Naive thymus-derived CD4-positive, alpha-beta T cell (primary cell): ENCODE data around the gene LRP1. TPM values are rescaled to one million over a fixed set of nuclear protein-coding genes. Genes with fewer than 3 reads are reported as not detected.

Experiments
- ATAC-seq: fragments of 150-1000 bp; cut with Tn5 transposase; 2 replicates; pipeline ENCODE4 v1.10.0; 2021; ENCODE audit warnings: mild to moderate bottlenecking, moderate library complexity
- CTCF ChIA-PET: fragments of 350-600 bp; sonication (Branson Sonifier 250); formaldehyde crosslinking; loops from one replicate; lab custom pipeline; 2021; ENCODE audit warnings: antibody characterized with exemption; lab: Charles Lee
- POLR2A ChIA-PET: fragments of 350-600 bp; sonication (Branson Sonifier 250); formaldehyde crosslinking; loops from one replicate; lab custom pipeline; 2021; ENCODE audit warnings: antibody characterized with exemption, inconsistent platforms; lab: Charles Lee
- DNase-seq, 9 donors: peaks; one replicate each; pipeline versions ENCODE4 v3.0.0 to v3.0.0-alpha.2; 2020 to 2022; ENCODE audit warnings: mixed read lengths in 1 of 9
- H3K27ac ChIP-seq: one replicate; pipeline ENCODE4 v1.7.0; 2013; ENCODE audit warnings: mild to moderate bottlenecking, low read depth, low read length, moderate library complexity
- H3K27me3 ChIP-seq, 2 donors: one replicate each; pipeline ENCODE4 v1.7.0; 2013; ENCODE audit warnings: low read length in 2 of 2, mild to moderate bottlenecking in 2 of 2, moderate library complexity in 2 of 2; ENCODE audit not compliant: control insufficient read depth in 2 of 2, insufficient read depth in 2 of 2
- H3K36me3 ChIP-seq, 3 experiments: 1 replicate in 2 of 3; 2 replicates in 1 of 3; pipeline ENCODE4 v1.7.0; 2013; ENCODE audit warnings: low read length in 3 of 3, mild to moderate bottlenecking in 3 of 3, moderate library complexity in 1 of 3; ENCODE audit not compliant: insufficient read depth in 3 of 3, control insufficient read depth in 2 of 3
- H3K4me1 ChIP-seq, 2 donors: one replicate each; pipeline ENCODE4 v1.7.0; 2013; ENCODE audit warnings: low read length in 2 of 2, mild to moderate bottlenecking in 2 of 2, moderate library complexity in 1 of 2; ENCODE audit not compliant: control insufficient read depth in 2 of 2, insufficient read depth in 2 of 2
- H3K4me3 ChIP-seq: 2 replicates; pipeline ENCODE4 v1.7.0; 2013; ENCODE audit warnings: mild to moderate bottlenecking, low read length
- H3K9me3 ChIP-seq, 3 experiments: 1 replicate in 2 of 3; 2 replicates in 1 of 3; pipeline ENCODE4 v1.7.0; 2013; ENCODE audit warnings: low read length in 3 of 3; ENCODE audit not compliant: control insufficient read depth in 2 of 3
- H3K27ac Mint-ChIP-seq, 9 donors: one replicate each; pipeline ENCODE4 v1.8.0; 2020 to 2022; ENCODE audit warnings: mixed read lengths in 9 of 9, mild to moderate bottlenecking in 8 of 9, moderate library complexity in 5 of 9, inconsistent platforms in 2 of 9
- H3K27me3 Mint-ChIP-seq, 5 donors: one replicate each; pipeline ENCODE4 v1.8.0; 2021 to 2022; ENCODE audit warnings: mixed read lengths in 5 of 5, mild to moderate bottlenecking in 1 of 5
- H3K36me3 Mint-ChIP-seq, 5 donors: one replicate each; pipeline ENCODE4 v1.8.0; 2020 to 2022; ENCODE audit warnings: mixed read lengths in 5 of 5, mild to moderate bottlenecking in 3 of 5, inconsistent platforms in 1 of 5
- H3K4me1 Mint-ChIP-seq, 7 donors: one replicate each; pipeline ENCODE4 v1.8.0; 2020 to 2022; ENCODE audit warnings: mixed read lengths in 7 of 7, mild to moderate bottlenecking in 3 of 7, inconsistent platforms in 1 of 7
- H3K4me3 Mint-ChIP-seq, 10 donors: one replicate each; pipeline ENCODE4 v1.8.0; 2020 to 2022; ENCODE audit warnings: mild to moderate bottlenecking in 10 of 10, mixed read lengths in 10 of 10, moderate library complexity in 6 of 10, inconsistent platforms in 2 of 10
- H3K9me3 Mint-ChIP-seq, 11 donors: one replicate each; pipeline ENCODE4 v1.8.0; 2020 to 2022; ENCODE audit warnings: mixed read lengths in 11 of 11, mild to moderate bottlenecking in 4 of 11, inconsistent platforms in 1 of 11, moderate library complexity in 1 of 11
- intact Hi-C, 2 donors: fragments of 100-400 bp; cut with micrococcal nuclease; formaldehyde crosslinking; loops; one replicate each; pipeline ENCODE4 v1.15.1; 2023
- polyA plus RNA-seq, 2 donors: library from polyadenylated mRNA; unstranded; fragments of 300-500 nt; fragmentation: Illumina TruSeq; gene quantifications; one replicate each; pipeline ENCODE4 v1.2.3, GENCODE V29; 2021
- total RNA-seq, 6 experiments: library from RNA in 5 of 6; stranded (reverse) in 5 of 6; gene quantifications; 1 replicate in 5 of 6; 2 replicates in 1 of 6; pipeline ENCODE4 v1.2.3 and lab custom pipeline; 2021 to 2026

Gene LRP1
- total and polyA plus RNA-seq, 7 experiments from 2014 or later: 0.58 to 119 (median 10.5) TPM

DNA sequence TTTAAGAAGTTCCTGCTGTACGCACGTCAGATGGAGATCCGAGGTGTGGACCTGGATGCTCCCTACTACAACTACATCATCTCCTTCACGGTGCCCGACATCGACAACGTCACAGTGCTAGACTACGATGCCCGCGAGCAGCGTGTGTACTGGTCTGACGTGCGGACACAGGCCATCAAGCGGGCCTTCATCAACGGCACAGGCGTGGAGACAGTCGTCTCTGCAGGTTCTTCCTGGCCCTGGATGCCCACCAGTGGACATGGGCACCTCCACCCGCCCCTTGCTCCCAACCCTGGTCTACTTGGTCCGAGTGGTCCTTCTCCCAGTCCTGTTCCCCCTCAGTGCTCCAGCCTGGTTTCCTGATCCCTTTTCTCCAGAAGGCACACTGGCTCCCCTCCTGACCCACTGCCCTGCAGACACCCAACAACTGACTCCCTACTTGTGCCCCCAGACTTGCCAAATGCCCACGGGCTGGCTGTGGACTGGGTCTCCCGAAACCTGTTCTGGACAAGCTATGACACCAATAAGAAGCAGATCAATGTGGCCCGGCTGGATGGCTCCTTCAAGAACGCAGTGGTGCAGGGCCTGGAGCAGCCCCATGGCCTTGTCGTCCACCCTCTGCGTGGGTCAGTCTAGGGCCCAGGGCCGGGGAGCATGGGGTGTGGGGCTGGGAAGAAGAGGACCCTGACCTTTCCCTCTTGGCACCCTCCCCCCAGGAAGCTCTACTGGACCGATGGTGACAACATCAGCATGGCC is 51.2 kb downstream of the LRP1 start:
- POLR2A ChIA-PET: no interaction called here
- Mint-ChIP-seq H3K36me3 (peaks cover 0 to 9% (median 0%) of the 10 kb centered on the region in 5 donors), H3K4me1 (peaks cover 2 to 10% (median 6%) of the 10 kb centered on the region in 7 donors), H3K27ac (no peak overlapping the region), H3K27me3 (peaks cover 0 to 2% (median 0%) of the 10 kb centered on the region in 5 donors), H3K9me3 (no peaks in the 10 kb centered on the region), H3K4me3 (no peak overlapping the region)
- Histone ChIP-seq H3K4me3 (no peak overlapping the region), H3K4me1 (no peaks in the 10 kb centered on the region), H3K36me3 (no peaks in the 10 kb centered on the region), H3K27ac (no peak overlapping the region), H3K9me3 (no peaks in the 10 kb centered on the region), H3K27me3 (no peaks in the 10 kb centered on the region)
- intact Hi-C loops: loop anchor here in 1 of 2 donors (10.0 kb wide), 1 partner anchor 425 kb away; the partner anchor contains the start of gene PRIM1
- ATAC-seq (no peak), DNase-seq (no peak)
- CTCF ChIA-PET: interaction anchor here (1.1 to 8.3 kb wide), 2 partner anchors 56 to 110 kb away, joined by 3 to 162 read pairs; partner anchors contain the start of gene LRP1

- Mint-ChIP-seq H3K4me1 (peaks cover 2 to 10% (median 6%) of the 10 kb centered on the region in 7 donors), H3K36me3 (peaks cover 0 to 9% (median 0%) of the 10 kb centered on the region in 5 donors), H3K27me3 (peaks cover 0 to 2% (median 0%) of the 10 kb centered on the region in 5 donors), H3K27ac (no peak overlapping the region), H3K4me3 (no peak overlapping the region), H3K9me3 (no peaks in the 10 kb centered on the region)
- ChIA-PET CTCF (interaction anchor here (0.6 to 8.3 kb wide), 3 partner anchors 57 to 530 kb away, joined by 3 to 162 read pairs (median 4); partner anchors contain the start of gene LRP1), POLR2A (no interaction called here)
- H3K27me3 ChIP-seq: no peaks in the 10 kb centered on the region
- ATAC-seq (no peak), DNase-seq (no peak)
- no peaks in the 10 kb centered on the region for H3K36me3 ChIP-seq
- H3K9me3 ChIP-seq: no peaks in the 10 kb centered on the region
- no peak overlapping the region for H3K27ac ChIP-seq
- intact Hi-C loops: loop anchor here in 1 of 2 donors (10.0 kb wide), 1 partner anchor 426 kb away; the partner anchor contains the start of gene PRIM1
- H3K4me1 ChIP-seq: no peaks in the 10 kb centered on the region
- H3K4me3 ChIP-seq: no peak overlapping the region
Measured at GRCh38 chr12:57180321-57180989, 52.2 kb downstream of the LRP1 start.

DNA sequence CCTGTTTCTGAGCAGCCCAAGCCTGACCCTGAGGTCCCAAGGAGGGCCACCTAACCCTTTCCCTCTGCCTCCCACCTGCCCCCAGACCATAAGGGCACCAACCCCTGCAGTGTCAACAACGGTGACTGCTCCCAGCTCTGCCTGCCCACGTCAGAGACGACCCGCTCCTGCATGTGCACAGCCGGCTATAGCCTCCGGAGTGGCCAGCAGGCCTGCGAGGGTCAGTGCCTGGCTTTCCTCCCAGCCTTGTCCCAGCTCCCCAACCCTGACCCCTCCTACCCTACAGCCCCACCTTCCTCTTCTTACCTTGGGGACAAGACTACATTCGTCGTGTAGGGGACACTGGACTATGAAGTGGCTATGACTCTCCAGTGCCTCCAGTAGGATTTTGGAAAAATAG is 52.8 kb downstream of the LRP1 start:
- Histone ChIP-seq H3K27me3 (no peaks in the 10 kb centered on the region), H3K9me3 (no peaks in the 10 kb centered on the region), H3K4me1 (no peaks in the 10 kb centered on the region), H3K36me3 (no peaks in the 10 kb centered on the region), H3K27ac (no peak overlapping the region), H3K4me3 (no peak overlapping the region)
- no peak for DNase-seq
- ChIA-PET CTCF (interaction anchor here (0.7 to 8.3 kb wide), 2 partner anchors 57 to 457 kb away, joined by 3 to 162 read pairs; partner anchors contain the start of gene LRP1), POLR2A (no interaction called here)
- no peak overlapping the region for H3K27ac Mint-ChIP-seq
- H3K36me3 Mint-ChIP-seq: peaks cover 0 to 9% (median 0%) of the 10 kb centered on the region in 5 donors
- H3K4me1 Mint-ChIP-seq: peaks cover 2 to 10% (median 6%) of the 10 kb centered on the region in 7 donors
- intact Hi-C loops: loop anchor here in 1 of 2 donors (10.0 kb wide), 1 partner anchor 426 kb away; the partner anchor contains the start of gene PRIM1
- ATAC-seq: no peak
- no peak overlapping the region for H3K4me3 Mint-ChIP-seq
- H3K9me3 Mint-ChIP-seq: no peaks in the 10 kb centered on the region
- peaks cover 0 to 2% (median 0%) of the 10 kb centered on the region in 5 donors for H3K27me3 Mint-ChIP-seq

GRCh38 chr12:57181561-57182155 is 53.4 kb downstream of the LRP1 start:
- H3K36me3 Mint-ChIP-seq: peaks cover 0 to 4% (median 0%) of the 10 kb centered on the region in 5 donors
- Histone ChIP-seq H3K4me3 (no peak overlapping the region), H3K36me3 (no peaks in the 10 kb centered on the region), H3K27me3 (no peaks in the 10 kb centered on the region), H3K9me3 (no peaks in the 10 kb centered on the region), H3K4me1 (no peaks in the 10 kb centered on the region), H3K27ac (no peak overlapping the region)
- H3K27ac Mint-ChIP-seq: no peak overlapping the region
- DNase-seq (no peak), ATAC-seq (no peak)
- ChIA-PET POLR2A (interaction anchor here (1.3 kb wide), 1 partner anchor 53 kb away, joined by 3 read pairs; the partner anchor contains the start of gene LRP1), CTCF (interaction anchor here (0.5 to 8.3 kb wide), 8 partner anchors 51 to 1125 kb away, joined by 3 to 162 read pairs (median 4); partner anchors contain the start of gene LRP1)
- H3K4me3 Mint-ChIP-seq: no peak overlapping the region
- H3K4me1 Mint-ChIP-seq: peaks cover 2 to 10% (median 6%) of the 10 kb centered on the region in 7 donors
- peaks cover 0 to 2% (median 0%) of the 10 kb centered on the region in 5 donors for H3K27me3 Mint-ChIP-seq
- no peaks in the 10 kb centered on the region for H3K9me3 Mint-ChIP-seq
- intact Hi-C loops: loop anchor here in 1 of 2 donors (2.0 to 10.0 kb wide), 2 partner anchors 175 to 427 kb away; partner anchors contain the start of genes PRIM1 and ZBTB39

DNA sequence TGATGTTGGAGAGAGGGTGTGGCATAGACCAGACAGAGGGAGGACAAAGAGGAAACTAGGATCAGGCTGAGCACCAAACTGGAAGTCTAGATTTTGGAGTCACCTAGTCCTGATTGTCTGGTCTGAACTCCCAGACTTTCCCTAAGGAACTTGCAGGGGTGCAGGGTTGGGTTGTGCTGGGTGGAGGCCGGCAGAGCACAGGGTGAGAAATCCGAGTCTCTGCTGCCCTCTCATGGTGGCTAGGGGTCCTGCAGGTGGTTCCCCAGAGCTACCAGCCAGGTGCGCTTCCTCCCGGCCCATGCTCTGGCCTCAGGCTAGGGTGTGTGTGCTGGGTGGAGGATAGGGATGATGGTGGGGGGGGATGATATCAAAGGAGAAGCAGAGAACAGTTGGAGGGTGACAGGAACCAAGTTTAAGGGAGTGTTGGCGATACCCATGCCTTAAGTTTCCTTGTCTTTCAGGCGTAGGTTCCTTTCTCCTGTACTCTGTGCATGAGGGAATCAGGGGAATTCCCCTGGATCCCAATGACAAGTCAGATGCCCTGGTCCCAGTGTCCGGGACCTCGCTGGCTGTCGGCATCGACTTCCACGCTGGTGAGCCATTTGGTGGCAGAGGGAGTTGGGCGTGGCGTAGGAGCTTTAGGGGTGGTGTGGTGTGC is 54.8 kb downstream of the LRP1 start:
- H3K4me3 ChIP-seq: no peak overlapping the region
- peak; percentile 54 to 85 (median 73) for DNase-seq
- no peaks in the 10 kb centered on the region for H3K36me3 ChIP-seq
- Mint-ChIP-seq H3K9me3 (no peaks in the 10 kb centered on the region), H3K4me3 (no peak overlapping the region), H3K4me1 (peaks cover 2 to 10% (median 6%) of the 10 kb centered on the region in 7 donors), H3K36me3 (peaks cover 0 to 11% (median 0%) of the 10 kb centered on the region in 5 donors), H3K27ac (peak overlapping the region in 1 of 9 donors; percentile 24), H3K27me3 (peaks cover 0 to 2% (median 0%) of the 10 kb centered on the region in 5 donors)
- no peaks in the 10 kb centered on the region for H3K9me3 ChIP-seq
- no peaks in the 10 kb centered on the region for H3K27me3 ChIP-seq
- H3K27ac ChIP-seq: no peak overlapping the region
- intact Hi-C loops: loop anchor here (1.0 to 10.0 kb wide), 6 partner anchors 59 to 428 kb away; partner anchors contain the start of genes PRIM1 (in 1 of the 2) and ZBTB39 (in 1 of the 2)
- ChIA-PET CTCF (interaction anchor here (0.5 to 8.3 kb wide), 11 partner anchors 23 to 151 kb away, joined by 3 to 162 read pairs (median 5); partner anchors contain the start of genes LRP1 and STAT6), POLR2A (interaction anchor here (0.6 to 1.5 kb wide), 8 partner anchors 52 to 1467 kb away, joined by 3 to 6 read pairs (median 3); partner anchors contain the start of genes BLOC1S1, LRP1 and STAT6)
- no peaks in the 10 kb centered on the region for H3K4me1 ChIP-seq
- ATAC-seq: peak; percentile 95
